ENCODE measurements around the gene SPECC1.

The SPECC1 gene

DNA sequence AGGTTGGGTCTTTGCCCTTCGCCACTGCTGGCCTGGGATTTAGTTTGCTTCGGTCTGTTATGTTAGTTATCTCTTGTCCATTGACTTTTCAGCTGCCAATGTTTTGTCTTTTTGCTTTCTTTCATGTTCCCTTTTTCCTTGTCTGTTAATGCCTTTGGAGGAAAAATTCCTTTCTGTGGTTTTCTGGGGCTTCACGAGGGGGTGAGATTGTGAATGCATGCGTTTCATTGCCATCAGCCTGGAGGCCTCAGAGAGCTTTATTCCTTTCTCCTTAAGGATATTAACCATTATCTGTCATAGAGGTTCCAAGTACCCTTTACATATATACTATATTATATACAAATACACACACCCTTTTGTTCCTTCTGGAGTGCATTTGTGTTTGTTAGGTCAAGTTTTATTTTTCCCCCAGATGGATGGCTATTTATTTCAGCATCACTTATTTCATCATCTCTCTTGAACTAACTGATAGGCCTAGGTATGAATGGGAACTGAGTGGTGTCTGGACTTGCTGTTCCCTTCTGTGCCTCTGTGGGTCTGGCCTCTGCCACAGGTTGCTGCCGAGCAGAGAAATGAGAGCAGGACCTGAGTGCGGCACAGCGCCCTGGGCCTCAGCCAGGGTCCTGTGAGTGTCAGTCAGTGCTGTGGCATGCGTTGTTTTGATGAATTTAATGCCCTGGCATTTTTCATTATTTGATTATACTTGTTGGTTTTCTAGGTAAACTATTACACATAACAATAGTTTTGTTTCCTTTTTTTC, 264.8 kb downstream of the SPECC1 start:
- DNase-seq (ENCODE audit: low spot score): no peak

DNA sequence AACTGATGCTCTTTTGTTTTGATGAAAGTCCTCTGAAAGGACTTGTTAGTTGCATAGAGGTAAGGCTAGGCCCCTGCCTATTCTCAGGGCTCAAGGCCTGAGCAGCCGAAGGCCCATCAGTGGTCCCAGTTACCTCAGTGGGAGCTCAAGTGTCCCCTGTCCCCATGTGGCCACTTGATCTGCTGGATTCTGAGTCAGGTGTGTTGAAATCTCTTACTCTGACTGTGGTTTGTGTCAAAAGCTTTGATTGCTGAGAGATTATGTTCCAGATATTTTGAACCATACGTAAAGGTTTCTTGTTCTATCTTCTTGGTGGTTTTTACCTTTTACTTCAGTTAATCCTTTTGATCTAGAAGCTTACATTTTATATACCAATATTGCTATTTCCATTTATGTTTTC, 266.5 kb downstream of the SPECC1 start:
- no peak for DNase-seq (ENCODE audit: low spot score)

DNA sequence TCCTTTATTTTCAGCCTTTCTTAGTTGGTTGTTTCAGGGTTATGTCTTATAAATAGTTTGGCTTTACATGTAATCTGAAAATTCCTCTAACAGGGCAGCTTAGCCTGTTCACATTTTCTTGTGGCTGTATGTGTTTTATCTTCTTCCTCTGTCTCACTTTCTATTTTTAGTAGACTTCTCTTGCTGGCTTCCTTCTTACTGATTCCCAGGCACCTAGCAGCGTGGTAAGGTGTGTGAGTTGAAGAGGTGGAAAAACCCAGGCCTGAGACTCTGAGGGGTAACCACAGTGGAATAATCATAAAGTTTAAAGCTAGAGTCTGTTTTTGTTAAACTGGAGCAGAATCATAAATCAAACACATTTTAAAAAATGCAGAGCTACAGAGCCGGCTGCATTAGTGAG, 267.3 kb downstream of the SPECC1 start:
- DNase-seq (ENCODE audit: low spot score): no peak

DNA sequence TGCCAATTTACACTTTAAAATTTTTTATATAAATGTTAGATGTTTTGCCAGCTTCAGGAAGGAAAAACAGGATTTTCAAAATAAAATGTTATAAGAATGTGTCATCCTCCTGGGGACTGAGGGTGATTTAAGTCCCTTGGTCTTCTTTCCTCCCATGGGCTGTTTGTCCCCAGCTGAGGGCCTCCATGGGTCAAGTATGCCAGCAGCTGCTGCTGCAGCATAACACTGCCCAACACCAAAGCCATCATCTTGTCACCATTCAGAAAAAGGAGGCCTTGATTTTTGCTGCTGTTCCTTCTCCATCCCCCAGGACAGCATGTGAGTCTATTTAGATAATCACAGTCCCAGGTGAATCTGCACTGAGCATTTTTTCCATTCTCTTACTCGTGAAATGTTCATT, 269.6 kb downstream of the SPECC1 start:
- no peak for DNase-seq (ENCODE audit: low spot score)

DNA sequence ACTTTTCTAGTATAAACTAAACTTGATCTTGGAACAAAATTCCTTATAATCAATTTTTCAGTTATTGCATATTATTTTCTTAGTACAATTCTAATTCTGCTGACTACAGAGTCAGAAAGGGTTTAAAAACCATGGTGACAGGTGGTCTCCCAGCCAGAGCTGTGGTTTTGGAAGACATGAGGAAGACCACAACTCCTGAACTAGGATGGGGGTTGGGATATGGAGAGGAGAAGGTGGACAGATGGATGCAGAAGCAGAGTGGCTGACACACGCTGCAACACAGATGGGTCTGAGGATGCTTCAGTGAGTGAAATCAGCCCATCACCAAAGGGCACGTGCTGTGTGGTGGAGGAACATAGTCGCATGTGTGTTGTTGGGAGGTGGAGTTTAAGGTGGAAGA, 270.5 kb downstream of the SPECC1 start:
- no peak for DNase-seq (ENCODE audit: low spot score)

DNA sequence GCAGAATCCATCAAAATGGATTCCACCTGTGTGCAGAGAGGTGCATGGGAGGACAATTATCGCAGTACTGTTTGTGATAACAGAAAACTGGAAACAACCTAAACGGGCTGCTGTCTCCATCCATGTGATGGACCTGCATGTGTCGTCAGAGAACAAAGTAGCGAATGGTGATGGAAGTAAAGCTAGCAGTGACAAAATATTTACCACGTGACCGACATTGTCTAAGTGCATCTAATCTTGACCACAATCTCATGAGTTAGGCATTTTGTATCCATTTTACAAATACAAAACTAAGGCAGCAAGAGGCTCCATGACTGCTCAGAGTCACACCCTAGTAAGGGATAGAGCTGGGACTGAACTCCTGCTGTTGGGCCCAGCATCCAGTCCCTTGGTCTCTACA, 270.9 kb downstream of the SPECC1 start:
- DNase-seq (ENCODE audit: low spot score): no peak

DNA sequence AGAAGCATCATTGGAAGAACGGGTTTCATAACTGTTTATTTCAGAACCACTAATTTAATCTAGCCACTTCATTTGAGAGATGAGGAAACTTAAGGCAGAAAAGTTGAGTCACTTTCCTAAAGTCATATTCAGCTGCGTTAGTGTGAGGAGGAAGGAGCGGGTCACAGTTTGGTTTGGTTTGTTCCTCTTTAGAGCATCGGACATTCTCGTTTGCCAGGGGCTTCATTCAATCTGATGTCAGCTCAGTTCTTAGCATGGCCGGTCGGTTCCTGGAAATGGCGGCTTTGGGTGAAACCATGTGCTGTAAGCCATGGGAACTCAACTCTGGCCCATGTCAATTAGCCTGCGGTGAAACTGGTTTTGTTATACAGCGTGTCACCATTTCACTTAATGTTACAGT, 271.7 kb downstream of the SPECC1 start:
- no peak for DNase-seq (ENCODE audit: low spot score)

DNA sequence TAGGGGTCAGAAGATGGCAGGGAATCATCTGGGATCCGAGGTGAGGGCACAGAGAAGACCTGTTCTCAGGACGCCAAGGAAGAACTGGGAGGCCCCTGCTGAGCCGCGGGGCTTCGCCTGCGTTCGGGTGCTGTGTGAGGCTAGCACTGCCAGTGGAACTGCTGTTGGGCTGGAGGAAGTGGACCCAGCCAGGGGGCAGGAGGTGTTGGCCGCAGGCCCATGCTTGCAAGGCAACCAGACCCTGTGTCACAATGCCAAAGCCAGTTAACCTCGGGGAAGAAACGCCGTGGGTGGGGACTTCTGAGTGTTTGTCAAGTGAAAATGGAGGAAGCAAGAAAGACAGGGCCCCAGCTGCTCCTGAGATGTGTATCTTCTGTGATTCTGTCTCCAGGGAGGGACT, 272.7 kb downstream of the SPECC1 start:
- DNase-seq (ENCODE audit: low spot score): no peak

DNA sequence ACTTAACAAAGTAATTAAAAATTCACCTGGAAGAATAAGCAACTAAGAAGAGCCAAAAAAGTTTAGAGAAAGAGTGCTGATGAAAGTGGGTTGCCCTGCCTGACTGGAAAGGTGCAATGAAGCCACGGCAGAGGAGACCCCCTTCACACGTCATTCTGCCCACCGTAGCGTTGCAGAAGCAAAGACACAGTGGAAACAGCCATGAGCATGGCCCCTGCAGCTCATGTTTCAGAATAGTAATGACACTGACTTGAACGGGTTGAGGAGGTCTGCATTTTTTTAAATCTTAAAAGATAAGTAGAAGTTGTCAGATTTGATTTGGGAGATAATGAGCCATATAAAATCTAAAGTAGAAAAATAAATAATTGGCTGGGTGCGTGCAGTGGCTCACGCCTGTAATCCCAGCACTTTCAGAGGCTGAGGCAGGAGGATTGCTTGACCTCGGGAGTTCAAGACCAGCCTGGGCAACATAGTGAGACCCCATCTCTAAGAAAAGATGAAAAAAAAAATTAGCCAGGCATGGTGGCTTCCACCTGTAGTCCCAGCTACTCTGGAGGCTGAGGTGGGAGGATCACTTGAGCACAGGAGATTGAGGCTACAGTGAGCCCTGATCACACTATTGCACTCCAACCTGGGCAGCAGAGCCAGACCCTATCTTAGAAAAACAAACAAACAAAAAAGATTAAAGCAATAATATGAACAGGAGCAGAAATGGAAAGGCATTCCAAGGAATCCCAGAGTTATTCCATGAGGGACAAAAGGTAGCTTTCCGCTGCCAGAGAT, 273.6 kb downstream of the SPECC1 start:
- no peak for DNase-seq (ENCODE audit: low spot score)

DNA sequence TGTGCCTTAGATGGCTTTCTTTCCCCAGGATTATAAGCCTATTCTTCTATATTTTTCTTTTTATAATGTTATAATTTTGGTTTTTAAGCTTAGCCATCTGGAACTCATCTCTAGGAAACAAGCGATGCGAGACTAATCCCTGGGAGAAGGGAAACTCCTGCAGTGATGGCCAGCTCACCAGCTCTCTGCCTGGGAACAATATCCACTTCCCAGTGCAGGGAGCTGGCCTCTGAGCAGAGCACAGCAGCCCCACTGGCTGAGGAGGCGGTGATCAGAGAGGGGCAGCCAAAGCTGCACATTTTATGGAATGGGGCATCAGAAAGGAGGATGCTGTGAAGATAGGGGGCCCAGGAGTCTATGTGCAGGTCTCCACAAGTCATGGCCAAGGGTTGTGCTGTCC, 274.9 kb downstream of the SPECC1 start:
- no peak for DNase-seq (ENCODE audit: low spot score)

DNA sequence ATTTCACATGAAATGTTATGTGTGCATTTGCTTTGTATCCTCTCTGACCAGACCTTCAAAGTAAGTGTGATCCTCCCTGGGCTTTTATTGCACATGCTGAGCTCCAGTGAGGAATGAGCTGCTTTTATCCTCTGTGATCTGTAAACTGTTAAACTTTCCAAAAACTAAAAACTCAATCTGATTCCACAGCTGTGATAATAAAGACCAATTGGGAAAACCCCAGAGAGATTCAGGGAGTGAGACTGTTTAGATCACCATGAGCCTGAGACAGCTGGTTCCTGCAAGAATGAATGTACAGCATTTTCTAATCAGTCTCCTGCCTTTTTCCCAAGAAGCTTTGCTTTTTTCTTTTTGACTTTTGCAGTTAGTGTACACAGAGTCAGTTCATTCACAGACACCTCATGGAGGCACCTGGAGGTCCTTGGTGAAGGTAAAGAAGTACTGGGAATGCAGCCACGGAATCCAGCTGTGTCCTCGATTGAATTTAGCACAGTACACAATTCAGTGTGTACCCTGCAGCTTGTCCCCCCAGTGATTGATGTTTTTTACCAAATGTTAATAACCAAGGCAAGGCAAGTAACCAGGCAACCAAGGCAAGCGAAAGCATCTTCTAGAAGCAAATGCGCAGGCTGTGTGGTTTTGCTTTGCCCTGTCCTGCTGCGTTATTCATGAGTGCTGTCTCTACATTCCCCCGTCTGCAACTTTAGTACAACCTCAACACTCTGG, 275.6 kb downstream of the SPECC1 start:
- DNase-seq (ENCODE audit: low spot score): no peak

DNA sequence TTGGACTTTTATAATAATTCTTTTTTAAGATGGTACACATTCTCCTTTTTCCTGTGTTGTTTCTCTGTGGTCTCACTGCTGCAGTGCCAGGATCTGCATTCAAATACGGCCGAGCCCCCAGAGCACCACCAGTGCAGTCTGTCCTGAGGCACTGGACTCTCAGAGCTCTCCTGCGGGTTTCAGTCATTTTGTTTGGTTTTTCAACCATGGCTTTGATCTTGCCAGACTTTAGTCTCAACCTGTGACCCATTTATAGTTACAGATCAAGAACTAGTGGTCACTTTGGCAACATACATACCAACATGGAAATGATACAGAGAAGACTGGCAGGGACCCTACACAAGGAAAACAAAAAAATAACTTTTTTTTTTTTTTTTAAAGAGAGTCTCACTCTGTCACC, 280.8 kb downstream of the SPECC1 start:
- DNase-seq (ENCODE audit: low spot score): no peak

DNA sequence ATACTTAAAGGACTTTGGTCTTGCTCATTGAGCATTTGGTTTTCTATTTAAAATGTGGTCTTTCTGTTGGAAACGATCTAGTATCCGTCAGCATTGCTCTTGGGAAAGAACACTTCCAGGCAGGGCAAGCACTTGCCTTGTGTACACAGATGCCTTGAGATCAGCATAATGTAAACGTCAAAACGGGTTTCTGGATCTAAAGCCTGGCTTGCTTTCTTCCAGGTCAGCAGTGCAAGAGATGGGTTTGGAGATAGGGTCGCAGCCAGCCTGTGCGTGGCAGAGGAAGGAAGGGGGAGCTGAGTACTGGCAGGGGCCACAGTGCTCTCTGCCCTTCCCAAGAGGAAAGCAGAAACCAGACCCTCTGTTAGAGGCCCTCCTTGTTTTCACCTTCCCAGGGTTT, 282.7 kb downstream of the SPECC1 start:
- no peak for DNase-seq (ENCODE audit: low spot score)

DNA sequence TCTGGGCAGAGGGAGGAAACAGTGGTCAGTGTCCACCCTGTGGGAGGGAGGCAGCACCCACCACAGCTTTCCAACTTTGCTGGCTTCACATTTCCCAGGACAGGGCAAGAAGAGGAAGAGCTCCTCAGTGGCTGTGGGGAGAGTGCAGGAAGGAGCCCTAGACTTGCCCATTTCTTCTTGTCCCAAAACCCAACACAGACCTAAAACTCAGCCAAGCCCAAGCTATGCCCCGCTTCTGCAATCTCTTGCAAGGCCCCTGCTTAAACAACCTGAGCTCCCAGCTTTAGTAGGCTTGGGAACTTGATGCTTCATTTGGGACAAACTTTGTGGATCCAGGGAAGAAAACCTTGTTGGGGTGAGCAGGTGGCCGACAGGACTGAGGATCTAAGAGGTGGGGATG, 284.3 kb downstream of the SPECC1 start:
- DNase-seq (ENCODE audit: low spot score): no peak

DNA sequence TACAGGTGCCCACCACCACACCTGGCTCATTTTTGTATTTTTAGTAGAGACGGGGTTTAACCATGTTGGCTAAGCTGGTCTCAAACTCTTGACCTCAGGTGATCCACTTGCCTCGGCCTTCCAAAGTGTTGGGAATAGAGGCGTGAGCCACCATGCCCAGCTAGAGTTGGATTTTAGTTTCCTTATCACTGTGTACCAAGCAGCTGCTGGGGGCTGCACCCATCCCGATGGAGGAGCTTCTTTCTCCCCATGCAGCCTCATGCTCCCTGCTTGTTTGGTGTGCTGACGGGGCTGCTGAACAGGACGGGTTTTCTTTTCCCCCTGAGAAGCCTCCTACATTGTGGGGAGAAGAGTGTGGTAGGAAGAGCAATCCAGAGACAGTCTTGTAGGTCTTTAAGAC, 285.0 kb downstream of the SPECC1 start:
- DNase-seq (ENCODE audit: low spot score): no peak

DNA sequence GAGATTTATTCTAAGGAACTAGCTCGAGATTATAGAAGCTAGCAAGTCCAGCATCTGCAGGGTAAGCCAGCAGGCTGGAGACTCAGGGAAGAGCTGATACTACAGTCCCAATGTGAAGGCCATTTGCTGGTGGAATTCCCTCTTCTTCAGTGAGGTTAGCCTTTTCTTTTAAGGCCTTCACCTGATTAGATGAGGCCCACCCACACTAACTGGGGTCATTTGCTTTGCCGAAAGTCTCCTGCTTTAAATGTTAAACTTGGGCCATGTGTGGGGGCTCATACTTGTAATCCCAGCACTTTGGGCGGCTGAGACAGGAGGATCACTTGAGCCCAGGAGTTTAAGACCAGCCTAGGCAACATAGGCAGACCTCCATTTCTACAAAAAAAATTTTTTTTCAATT, 289.9 kb downstream of the SPECC1 start:
- no peak for DNase-seq (ENCODE audit: low spot score)

DNA sequence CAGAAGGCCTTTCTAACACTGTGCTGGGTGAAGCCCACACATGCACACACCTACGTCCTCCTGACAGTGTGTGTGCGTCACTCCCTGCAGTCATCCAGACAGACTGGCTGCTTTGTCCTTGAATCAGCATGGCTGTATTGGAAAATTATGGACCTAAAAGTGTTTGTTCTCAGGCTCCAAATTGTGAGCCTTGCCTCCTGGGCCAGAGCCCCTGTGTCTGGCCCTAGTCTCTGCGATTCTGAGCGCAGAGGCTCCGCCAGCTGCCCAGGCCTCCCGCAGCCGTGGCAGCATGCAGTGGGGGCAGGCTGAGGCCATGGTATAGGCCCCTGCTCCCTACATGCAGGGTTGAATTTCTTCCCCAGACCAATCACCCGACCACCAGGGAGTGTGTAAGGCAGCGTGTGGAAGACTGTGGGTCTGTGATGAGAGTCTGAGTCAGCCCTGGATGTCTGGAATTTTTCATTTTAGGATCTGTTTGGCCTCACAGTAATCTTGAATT, 291.3 kb downstream of the SPECC1 start:
- no peak for DNase-seq (ENCODE audit: low spot score)

DNA sequence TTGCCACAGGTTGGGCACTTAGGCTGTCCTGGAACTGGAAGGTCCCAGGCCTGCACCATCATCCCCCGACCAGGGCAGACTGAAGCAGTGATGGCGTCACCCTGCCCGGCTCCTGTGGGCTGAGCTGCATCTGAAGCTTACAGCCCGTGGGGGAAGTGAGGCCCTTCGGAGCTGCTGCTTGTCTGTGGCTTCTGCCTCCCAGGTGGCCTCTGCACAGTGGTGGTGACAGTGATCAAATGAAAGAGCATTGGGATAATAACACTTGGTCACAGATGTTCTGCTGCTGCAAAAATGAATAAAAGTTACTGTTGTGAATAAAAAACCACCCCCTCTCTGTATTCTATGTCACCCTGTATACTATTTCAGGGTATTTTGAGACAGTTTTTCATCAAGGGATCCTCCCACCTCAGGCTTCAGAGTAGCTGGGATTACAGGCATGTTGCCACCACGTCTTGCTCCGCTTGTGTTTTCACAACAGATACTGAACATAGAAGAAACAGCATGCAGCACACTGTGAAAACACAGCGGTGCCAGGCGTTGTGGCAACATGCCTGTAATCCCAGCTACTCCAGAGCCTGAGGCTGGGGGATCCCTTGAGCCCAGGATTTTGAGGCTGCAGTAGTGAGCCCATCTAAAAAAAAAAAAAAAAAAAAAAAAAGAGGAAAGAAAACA, 293.2 kb downstream of the SPECC1 start:
- DNase-seq (ENCODE audit: low spot score): no peak

DNA sequence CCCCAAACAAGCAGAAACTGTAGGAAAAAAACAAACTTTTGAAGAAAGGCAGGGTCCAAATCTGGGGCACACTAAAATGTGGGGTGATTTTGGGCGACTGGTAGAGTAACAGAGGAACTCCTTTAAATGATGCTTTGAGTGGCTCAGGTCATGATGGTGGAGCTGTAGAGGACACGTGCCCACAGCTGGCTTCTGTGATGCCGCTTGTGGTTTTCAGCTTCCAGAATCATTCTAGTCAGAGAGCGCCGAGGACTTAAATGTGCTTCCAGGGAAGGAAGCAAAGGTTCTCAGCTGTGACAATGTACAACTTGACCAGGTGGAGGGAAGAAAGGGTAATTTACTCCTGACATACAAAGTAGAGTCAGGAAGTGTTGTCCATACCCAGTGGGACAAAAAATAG, 295.8 kb downstream of the SPECC1 start:
- DNase-seq (ENCODE audit: low spot score): no peak

DNA sequence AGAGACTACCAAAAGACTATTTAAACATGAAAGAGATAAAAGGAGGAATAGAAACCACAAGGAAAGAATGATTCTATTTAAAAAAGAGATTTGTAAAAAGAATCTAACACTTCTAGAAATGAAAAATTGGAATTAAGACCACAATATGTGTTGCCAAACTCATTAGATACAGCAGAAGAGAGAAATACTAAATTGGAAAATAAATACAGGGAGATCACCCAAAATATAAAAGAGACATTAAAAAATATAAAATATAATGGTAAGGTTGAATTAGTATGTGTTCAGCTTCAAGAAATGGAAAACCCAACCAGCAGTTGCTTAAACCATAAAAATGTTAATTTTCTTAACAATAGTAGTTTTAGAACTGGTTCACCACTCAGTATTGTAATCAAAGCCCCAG, 297.8 kb downstream of the SPECC1 start:
- DNase-seq (ENCODE audit: low spot score): no peak

DNA sequence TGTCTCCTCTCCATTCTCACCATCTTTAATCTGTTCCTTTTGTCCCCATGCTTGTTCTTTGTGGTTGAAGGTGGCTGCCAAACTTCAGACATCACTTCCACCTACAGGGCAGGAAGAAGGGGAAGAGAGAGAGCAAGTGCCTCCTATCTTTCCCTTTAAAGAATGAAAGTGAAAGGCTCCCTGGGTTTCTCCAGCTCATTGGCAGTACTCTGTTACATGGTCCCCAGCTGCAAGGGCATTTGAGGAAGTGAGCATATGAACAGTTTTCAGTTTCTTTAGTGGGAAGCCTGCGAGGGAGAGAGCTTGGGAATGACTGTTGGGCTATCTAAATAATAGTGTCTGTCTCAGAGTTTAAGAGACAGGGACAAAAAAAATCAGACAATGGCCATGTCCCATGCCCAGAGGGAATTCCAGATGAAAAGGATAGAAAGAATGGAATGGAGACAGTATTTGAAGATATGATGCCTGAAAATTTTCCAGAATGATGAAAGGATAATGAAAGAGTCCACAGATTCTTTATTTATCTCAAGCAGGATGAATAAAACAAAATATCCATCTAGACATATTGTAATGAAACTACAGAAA, 298.3 kb downstream of the SPECC1 start:
- no peak for DNase-seq (ENCODE audit: low spot score)

DNA sequence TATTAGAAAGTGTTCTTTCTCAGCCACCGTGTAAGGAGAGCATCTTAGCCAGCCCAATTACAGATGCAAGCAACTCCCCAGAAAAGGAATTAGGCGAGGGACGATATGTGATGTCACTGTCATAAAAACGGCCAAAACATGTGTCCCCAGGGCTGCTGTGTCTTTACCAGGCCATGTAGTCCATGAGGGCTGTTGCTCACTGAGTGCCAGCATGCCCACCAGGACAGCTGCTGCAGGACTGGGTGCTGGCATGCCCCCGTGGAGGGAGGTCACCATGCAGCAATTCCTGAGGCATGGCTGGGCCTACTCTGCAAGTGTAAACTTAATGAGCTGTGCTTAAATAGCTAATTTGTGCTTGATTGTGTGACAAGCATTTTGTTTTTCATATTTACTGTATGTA, 301.3 kb downstream of the SPECC1 start:
- no peak for DNase-seq (ENCODE audit: low spot score)

All from SW480 (cell line).